ENCODE results near the gene FBXO2. TPM values are rescaled to one million over a fixed set of nuclear protein-coding genes. Genes with fewer than 3 reads are reported as not detected.
A peak's percentile ranks its signal among the peaks of the same experiment; 100 is the strongest.

Gene FBXO2
- total and polyA plus RNA-seq, 11 donors: 0.83 to 7.5 (median 2.5) TPM

GRCh38 chr1:11671205-11671543, 16.9 kb upstream of the FBXO2 start:
- intact Hi-C loops (cut with DNase I): loop anchor here in 1 of 10 donors (5.0 kb wide), 1 partner anchor 36 kb away; no protein-coding TSS in a partner anchor
- WGBS, 4 donors: 78 to 87% (median 86%) methylated on average over 6 of the region's 6 CpGs
- Histone ChIP-seq H3K9me3 (no peaks in the 10 kb centered on the region), H3K27ac (no peak overlapping the region), H3K36me3 (peaks cover 0 to 74% (median 29%) of the 10 kb centered on the region in 9 donors), H3K27me3 (no peaks in the 10 kb centered on the region), H3K4me1 (peaks cover 0 to 22% (median 0%) of the 10 kb centered on the region in 12 donors), H3K4me3 (no peak overlapping the region)
- DNase-seq (no peak), ATAC-seq (no peak)
- TF ChIP-seq POLR2A (IDR thresholded peaks at IDR 0.05) (no peak), CTCF (IDR thresholded peaks at IDR 0.05) (no peak)

- Histone ChIP-seq H3K27ac (no peak overlapping the region), H3K4me3 (no peak overlapping the region), H3K27me3 (no peaks in the 10 kb centered on the region), H3K9me3 (no peaks in the 10 kb centered on the region), H3K4me1 (peaks cover 0 to 22% (median 0%) of the 10 kb centered on the region in 12 donors), H3K36me3 (peaks cover 0 to 70% (median 27%) of the 10 kb centered on the region in 9 donors)
- DNase-seq (no peak), ATAC-seq (no peak)
- intact Hi-C loops (cut with DNase I): loop anchor here in 1 of 10 donors (5.0 kb wide), 1 partner anchor 37 kb away; no protein-coding TSS in a partner anchor
- WGBS, 4 donors: 76 to 89% (median 78%) methylated on average over 6 of the region's 6 CpGs
- TF ChIP-seq CTCF (IDR thresholded peaks at IDR 0.05): no peak
- no peak for TF ChIP-seq POLR2A (IDR thresholded peaks at IDR 0.05)
Observed at GRCh38 chr1:11670747-11671146, 16.5 kb upstream of the FBXO2 start.

GRCh38 chr1:11668516-11668915, 14.3 kb upstream of the FBXO2 start:
- peaks cover 0 to 48% (median 10%) of the 10 kb centered on the region in 9 donors for H3K36me3 ChIP-seq
- WGBS, 4 donors: 91 to 100% (median 94%) methylated on average over 4 to 14 of the region's 14 CpGs
- no peak overlapping the region for H3K27ac ChIP-seq
- no peaks in the 10 kb centered on the region for H3K9me3 ChIP-seq
- TF ChIP-seq POLR2A (IDR thresholded peaks at IDR 0.05) (no peak), CTCF (IDR thresholded peaks at IDR 0.05) (no peak)
- ATAC-seq (no peak), DNase-seq (no peak)
- intact Hi-C loops (cut with DNase I): no loop called here
- no peak overlapping the region for H3K4me3 ChIP-seq
- no peaks in the 10 kb centered on the region for H3K27me3 ChIP-seq
- H3K4me1 ChIP-seq: peaks cover 0 to 27% (median 5%) of the 10 kb centered on the region in 12 donors

- peak overlapping the region; percentile 28 to 82 (median 66) for H3K4me3 ChIP-seq
- TF ChIP-seq CTCF (IDR thresholded peaks at IDR 0.05) (peak in 3 of 12 donors; percentile 4 to 20 (median 20)), POLR2A (IDR thresholded peaks at IDR 0.05) (no peak)
- H3K27me3 ChIP-seq: no peaks in the 10 kb centered on the region
- intact Hi-C loops (cut with DNase I): loop anchor here in 4 of 10 donors (1.0 to 5.0 kb wide), 3 partner anchors 53 to 58 kb away; no protein-coding TSS in a partner anchor
- H3K36me3 ChIP-seq: peaks cover 0 to 28% (median 13%) of the 10 kb centered on the region in 9 donors
- H3K27ac ChIP-seq: peak overlapping the region; percentile 15 to 92 (median 68)
- peaks cover 0 to 18% (median 5%) of the 10 kb centered on the region in 12 donors for H3K4me1 ChIP-seq
- ATAC-seq: peak in 3 of 4 donors; percentile 24 to 42 (median 41)
- peak in 3 of 5 donors; percentile 39 to 77 (median 51) for DNase-seq
- WGBS, 4 donors: 1 to 8% (median 1%) methylated on average over 6 to 66 of the region's 66 CpGs
- no peaks in the 10 kb centered on the region for H3K9me3 ChIP-seq
Observed at GRCh38 chr1:11664336-11665065, 10.3 kb upstream of the FBXO2 start.

Measured in heart left ventricle (tissue), 16 donors.